ENCODE results near the gene KRTDAP.

The KRTDAP gene

GRCh38 chr19:35511337-35511736 lies 21.1 kb upstream of the KRTDAP start:
- 84% methylated on average over 7 of the region's 7 CpGs for WGBS
- no peak overlapping the region for H2BK120ac ChIP-seq (ENCODE audit: low read depth, low read length)

GRCh38 chr19:35510626-35510964 lies 20.3 kb upstream of the KRTDAP start:
- Histone ChIP-seq H3K79me1 (replicated peaks; ENCODE audit: low read length, poor library complexity, severe bottlenecking) (no peaks in the 10 kb centered on the region), H3K18ac (ENCODE audit: low read depth in 1 of 2, low read length in 2 of 2) (no peak overlapping the region), H3K14ac (ENCODE audit: low read length in 2 of 2) (no peak overlapping the region), H2BK15ac (ENCODE audit: low read depth, poor library complexity, severe bottlenecking) (no peak overlapping the region), H3K4me1 (ENCODE audit: control insufficient read depth, insufficient read depth, low read depth, low read length) (peaks cover 14% of the 10 kb centered on the region), H3K27me3 (ENCODE audit: control insufficient read depth in 1 of 2, insufficient read depth in 1 of 2, low read length in 2 of 2) (peaks cover 42 to 75% of the 10 kb centered on the region in 2 experiments), H4K8ac (ENCODE audit: low read length) (no peak overlapping the region), H3K23ac (ENCODE audit: low read length in 2 of 2) (peak overlapping the region in 1 of 2 experiments; percentile 64), H2BK120ac (ENCODE audit: low read depth, low read length) (no peak overlapping the region), H4K91ac (ENCODE audit: low read length) (no peak overlapping the region), H3K4me2 (ENCODE audit: low read length, poor library complexity, severe bottlenecking) (no peak overlapping the region), H3K27ac (ENCODE audit: low read length, poor library complexity, severe bottlenecking) (no peak overlapping the region), H3K36me3 (ENCODE audit: control insufficient read depth in 1 of 2, insufficient read depth in 2 of 2, low read depth in 1 of 2, low read length in 2 of 2) (peaks cover 0 to 1% of the 10 kb centered on the region in 2 experiments), H2AFZ (ENCODE audit: low read depth, low read length) (no peak overlapping the region), H3K4me3 (ENCODE audit: insufficient read depth in 1 of 2, low read depth in 1 of 2, low read length in 2 of 2) (peak overlapping the region in 1 of 2 experiments; percentile 77), H2BK5ac (ENCODE audit: low read depth, low read length, poor library complexity, severe bottlenecking) (no peak overlapping the region), H3K9me3 (ENCODE audit: control insufficient read depth, low read length) (no peaks in the 10 kb centered on the region), H3K4ac (ENCODE audit: low read depth in 1 of 2, low read length in 2 of 2) (no peak overlapping the region), H2BK12ac (ENCODE audit: low read length in 2 of 2) (no peak overlapping the region), H2AK5ac (ENCODE audit: low read length, severe bottlenecking) (no peak overlapping the region), H3K9ac (ENCODE audit: low read length) (no peak overlapping the region)
- 38% methylated on average over 11 of the region's 15 CpGs for WGBS
- DNase-seq = no peak

More at GRCh38 chr19:35511337-35511736, 21.1 kb upstream of the KRTDAP start:
- no peak overlapping the region for H3K14ac ChIP-seq (ENCODE audit: low read length in 2 of 2)
- H2BK12ac ChIP-seq (ENCODE audit: low read length in 2 of 2) = no peak overlapping the region
- H3K27ac ChIP-seq (ENCODE audit: low read length, poor library complexity, severe bottlenecking) = no peak overlapping the region
- H4K91ac ChIP-seq (ENCODE audit: low read length) = no peak overlapping the region
- no peak overlapping the region for H2BK5ac ChIP-seq (ENCODE audit: low read depth, low read length, poor library complexity, severe bottlenecking)
- no peak overlapping the region for H2BK15ac ChIP-seq (ENCODE audit: low read depth, poor library complexity, severe bottlenecking)
- no peaks in the 10 kb centered on the region for H3K79me1 ChIP-seq (replicated peaks; ENCODE audit: low read length, poor library complexity, severe bottlenecking)
- H2AFZ ChIP-seq (ENCODE audit: low read depth, low read length) = no peak overlapping the region
- H3K4me3 ChIP-seq (ENCODE audit: insufficient read depth in 1 of 2, low read depth in 1 of 2, low read length in 2 of 2) = no peak overlapping the region
- peaks cover 14% of the 10 kb centered on the region for H3K4me1 ChIP-seq (ENCODE audit: control insufficient read depth, insufficient read depth, low read depth, low read length)
- no peak overlapping the region for H3K18ac ChIP-seq (ENCODE audit: low read depth in 1 of 2, low read length in 2 of 2)
- no peak overlapping the region for H2AK5ac ChIP-seq (ENCODE audit: low read length, severe bottlenecking)
- no peak overlapping the region for H4K8ac ChIP-seq (ENCODE audit: low read length)
- no peak overlapping the region for H3K9ac ChIP-seq (ENCODE audit: low read length)
- no peaks in the 10 kb centered on the region for H3K9me3 ChIP-seq (ENCODE audit: control insufficient read depth, low read length)
- H3K4ac ChIP-seq (ENCODE audit: low read depth in 1 of 2, low read length in 2 of 2) = no peak overlapping the region
- H3K4me2 ChIP-seq (ENCODE audit: low read length, poor library complexity, severe bottlenecking) = no peak overlapping the region
- no peak for DNase-seq
- H3K23ac ChIP-seq (ENCODE audit: low read length in 2 of 2) = no peak overlapping the region
- no peaks in the 10 kb centered on the region for H3K36me3 ChIP-seq (ENCODE audit: control insufficient read depth in 1 of 2, insufficient read depth in 2 of 2, low read depth in 1 of 2, low read length in 2 of 2)
- peaks cover 35 to 74% of the 10 kb centered on the region in 2 experiments for H3K27me3 ChIP-seq (ENCODE audit: control insufficient read depth in 1 of 2, insufficient read depth in 1 of 2, low read length in 2 of 2)

- H3K79me1 ChIP-seq (replicated peaks; ENCODE audit: low read length, poor library complexity, severe bottlenecking) = no peaks in the 10 kb centered on the region
- 2% methylated on average over 35 of the region's 39 CpGs for WGBS
These were observed 19.8 kb upstream of the KRTDAP start for GRCh38 chr19:35509861-35510625.

GRCh38 chr19:35509018-35509652 lies 18.9 kb upstream of the KRTDAP start:
- WGBS = 12% methylated on average over 10 of the region's 12 CpGs

More at GRCh38 chr19:35509861-35510625, 19.8 kb upstream of the KRTDAP start:
- Histone ChIP-seq H2BK12ac (ENCODE audit: low read length in 2 of 2) (no peak overlapping the region), H3K27ac (ENCODE audit: low read length, poor library complexity, severe bottlenecking) (no peak overlapping the region), H2AFZ (ENCODE audit: low read depth, low read length) (no peak overlapping the region), H3K4ac (ENCODE audit: low read depth in 1 of 2, low read length in 2 of 2) (no peak overlapping the region), H4K91ac (ENCODE audit: low read length) (no peak overlapping the region), H3K4me1 (ENCODE audit: control insufficient read depth, insufficient read depth, low read depth, low read length) (peaks cover 14% of the 10 kb centered on the region), H3K23ac (ENCODE audit: low read length in 2 of 2) (no peak overlapping the region), H3K36me3 (ENCODE audit: control insufficient read depth in 1 of 2, insufficient read depth in 2 of 2, low read depth in 1 of 2, low read length in 2 of 2) (peaks cover 0 to 4% of the 10 kb centered on the region in 2 experiments), H3K9me3 (ENCODE audit: control insufficient read depth, low read length) (no peaks in the 10 kb centered on the region), H3K4me3 (ENCODE audit: insufficient read depth in 1 of 2, low read depth in 1 of 2, low read length in 2 of 2) (peak overlapping the region in 1 of 2 experiments; percentile 77), H4K8ac (ENCODE audit: low read length) (peak overlapping the region; percentile 23), H3K18ac (ENCODE audit: low read depth in 1 of 2, low read length in 2 of 2) (peak overlapping the region in 1 of 2 experiments; percentile 42), H2AK5ac (ENCODE audit: low read length, severe bottlenecking) (no peak overlapping the region), H2BK5ac (ENCODE audit: low read depth, low read length, poor library complexity, severe bottlenecking) (peak overlapping the region; percentile 52), H2BK15ac (ENCODE audit: low read depth, poor library complexity, severe bottlenecking) (no peak overlapping the region), H3K9ac (ENCODE audit: low read length) (peak overlapping the region; percentile 78), H3K27me3 (ENCODE audit: control insufficient read depth in 1 of 2, insufficient read depth in 1 of 2, low read length in 2 of 2) (peaks cover 48 to 80% of the 10 kb centered on the region in 2 experiments), H3K4me2 (ENCODE audit: low read length, poor library complexity, severe bottlenecking) (peak overlapping the region; percentile 71), H2BK120ac (ENCODE audit: low read depth, low read length) (no peak overlapping the region), H3K14ac (ENCODE audit: low read length in 2 of 2) (no peak overlapping the region)
- peak; percentile 35 for DNase-seq

More at GRCh38 chr19:35509018-35509652, 18.9 kb upstream of the KRTDAP start:
- Histone ChIP-seq H3K9ac (ENCODE audit: low read length) (no peak overlapping the region), H3K9me3 (ENCODE audit: control insufficient read depth, low read length) (no peaks in the 10 kb centered on the region), H4K8ac (ENCODE audit: low read length) (no peak overlapping the region), H3K23ac (ENCODE audit: low read length in 2 of 2) (no peak overlapping the region), H2AFZ (ENCODE audit: low read depth, low read length) (no peak overlapping the region), H3K4ac (ENCODE audit: low read depth in 1 of 2, low read length in 2 of 2) (no peak overlapping the region), H4K91ac (ENCODE audit: low read length) (no peak overlapping the region), H2AK5ac (ENCODE audit: low read length, severe bottlenecking) (no peak overlapping the region), H3K4me2 (ENCODE audit: low read length, poor library complexity, severe bottlenecking) (peak overlapping the region; percentile 49), H3K36me3 (ENCODE audit: control insufficient read depth in 1 of 2, insufficient read depth in 2 of 2, low read depth in 1 of 2, low read length in 2 of 2) (peaks cover 0 to 4% of the 10 kb centered on the region in 2 experiments), H2BK15ac (ENCODE audit: low read depth, poor library complexity, severe bottlenecking) (no peak overlapping the region), H3K79me1 (replicated peaks; ENCODE audit: low read length, poor library complexity, severe bottlenecking) (no peaks in the 10 kb centered on the region), H3K4me3 (ENCODE audit: insufficient read depth in 1 of 2, low read depth in 1 of 2, low read length in 2 of 2) (no peak overlapping the region), H3K27ac (ENCODE audit: low read length, poor library complexity, severe bottlenecking) (no peak overlapping the region), H3K27me3 (ENCODE audit: control insufficient read depth in 1 of 2, insufficient read depth in 1 of 2, low read length in 2 of 2) (peaks cover 50 to 77% of the 10 kb centered on the region in 2 experiments), H2BK5ac (ENCODE audit: low read depth, low read length, poor library complexity, severe bottlenecking) (no peak overlapping the region), H3K4me1 (ENCODE audit: control insufficient read depth, insufficient read depth, low read depth, low read length) (peaks cover 12% of the 10 kb centered on the region), H2BK12ac (ENCODE audit: low read length in 2 of 2) (no peak overlapping the region), H3K14ac (ENCODE audit: low read length in 2 of 2) (no peak overlapping the region), H2BK120ac (ENCODE audit: low read depth, low read length) (no peak overlapping the region), H3K18ac (ENCODE audit: low read depth in 1 of 2, low read length in 2 of 2) (no peak overlapping the region)
- DNase-seq = no peak
